Suprapubic skin (tissue), 4 donors: ENCODE measurements around the gene SCN1A. TPM values are rescaled to one million over a fixed set of nuclear protein-coding genes. Genes with fewer than 3 reads are reported as not detected.

Experiments
- DNase-seq, 2 donors: peaks; one replicate each; pipeline ENCODE4 v3.0.0-alpha.2; 2019; ENCODE audit warnings: low spot score in 2 of 2
- H3K27ac ChIP-seq: fragments of 200-600 bp; sonication (generic); one replicate; pipeline ENCODE4 v1.5.1; 2019
- H3K27me3 ChIP-seq: fragments of 200-600 bp; sonication (generic); one replicate; pipeline ENCODE4 v1.5.1; 2019
- H3K36me3 ChIP-seq: fragments of 200-600 bp; sonication (generic); one replicate; pipeline ENCODE4 v1.5.1; 2019
- H3K4me1 ChIP-seq: fragments of 200-600 bp; sonication (generic); one replicate; pipeline ENCODE4 v1.5.1; 2019
- H3K4me3 ChIP-seq: fragments of 200-600 bp; sonication (generic); one replicate; pipeline ENCODE4 v1.5.1; 2019; ENCODE audit warnings: mild to moderate bottlenecking
- H3K9me3 ChIP-seq: fragments of 200-600 bp; sonication (generic); one replicate; pipeline ENCODE4 v1.5.1; 2019
- EP300 ChIP-seq: sonication (generic); formaldehyde crosslinking; IDR thresholded peaks from one replicate; pipeline ENCODE4 v1.6.1; 2017; ENCODE audit warnings: antibody characterized with exemption
- POLR2A ChIP-seq, 2 donors: fragments of 450-650 bp; IDR thresholded peaks; one replicate each; pipeline ENCODE4 v1.6.1; 2017; ENCODE audit warnings: antibody characterized with exemption in 2 of 2, mild to moderate bottlenecking in 2 of 2, moderate library complexity in 2 of 2
- POLR2AphosphoS5 ChIP-seq, 3 donors: sonication (generic); formaldehyde crosslinking; IDR thresholded peaks; one replicate each; pipeline ENCODE4 v1.6.1; 2017; ENCODE audit warnings: antibody characterized with exemption in 3 of 3
- WGBS: methylation state at CpG from one replicate; pipeline ENCODE4 v1.1.5; 2018; 5-methylcytosine and 5-hydroxymethylcytosine counted together
- total RNA-seq, 4 donors: library from RNA; depleted of rRNA; stranded (reverse); fragments of >200 nt; gene quantifications; one replicate each; pipeline ENCODE4 v1.1.0, GENCODE V29; 2016
- TF ChIP-seq, protein P1 (sequence below), 2 donors: fragments of 200-600 bp in 1 of 2; fragments of 450-650 bp in 1 of 2; sonication (generic) in 1 of 2; IDR thresholded peaks; one replicate each; pipeline ENCODE4 v1.5.1; 2016 to 2019; ENCODE audit warnings: antibody characterized with exemption in 2 of 2, mild to moderate bottlenecking in 1 of 2, moderate library complexity in 1 of 2

The SCN1A gene
- total RNA-seq, 4 donors from 2014 or later, result not detected

DNA sequence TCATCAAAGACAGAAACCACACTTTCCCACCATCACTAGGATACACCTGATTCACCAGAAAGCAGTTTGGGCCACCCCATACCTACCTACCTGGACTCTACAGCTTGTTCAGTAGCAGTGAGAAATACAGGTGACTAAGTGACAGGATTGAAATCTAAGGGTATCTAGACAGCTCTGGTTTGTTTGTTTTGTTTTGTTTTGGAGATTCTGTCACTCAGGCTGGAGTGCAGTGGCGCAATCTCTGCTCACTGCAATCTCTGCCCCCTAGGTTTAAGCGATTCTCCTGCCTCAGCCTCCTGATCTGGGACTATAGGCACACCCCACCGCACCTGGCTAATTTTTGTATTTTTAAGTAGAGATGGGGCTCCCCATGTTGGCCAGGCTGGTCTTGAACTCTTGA lies 177.4 kb downstream of the SCN1A start:
- TF ChIP-seq, protein P1, sequence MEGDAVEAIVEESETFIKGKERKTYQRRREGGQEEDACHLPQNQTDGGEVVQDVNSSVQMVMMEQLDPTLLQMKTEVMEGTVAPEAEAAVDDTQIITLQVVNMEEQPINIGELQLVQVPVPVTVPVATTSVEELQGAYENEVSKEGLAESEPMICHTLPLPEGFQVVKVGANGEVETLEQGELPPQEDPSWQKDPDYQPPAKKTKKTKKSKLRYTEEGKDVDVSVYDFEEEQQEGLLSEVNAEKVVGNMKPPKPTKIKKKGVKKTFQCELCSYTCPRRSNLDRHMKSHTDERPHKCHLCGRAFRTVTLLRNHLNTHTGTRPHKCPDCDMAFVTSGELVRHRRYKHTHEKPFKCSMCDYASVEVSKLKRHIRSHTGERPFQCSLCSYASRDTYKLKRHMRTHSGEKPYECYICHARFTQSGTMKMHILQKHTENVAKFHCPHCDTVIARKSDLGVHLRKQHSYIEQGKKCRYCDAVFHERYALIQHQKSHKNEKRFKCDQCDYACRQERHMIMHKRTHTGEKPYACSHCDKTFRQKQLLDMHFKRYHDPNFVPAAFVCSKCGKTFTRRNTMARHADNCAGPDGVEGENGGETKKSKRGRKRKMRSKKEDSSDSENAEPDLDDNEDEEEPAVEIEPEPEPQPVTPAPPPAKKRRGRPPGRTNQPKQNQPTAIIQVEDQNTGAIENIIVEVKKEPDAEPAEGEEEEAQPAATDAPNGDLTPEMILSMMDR (IDR thresholded peaks at IDR 0.05), result no peak
- no peak for TF ChIP-seq POLR2A (IDR thresholded peaks at IDR 0.05)
- TF ChIP-seq POLR2AphosphoS5 (IDR thresholded peaks at IDR 0.05), result no peak
- TF ChIP-seq EP300, result no peak
- Histone ChIP-seq H3K27me3 (no peaks in the 10 kb centered on the region), H3K27ac (no peak overlapping the region), H3K4me3 (no peak overlapping the region), H3K4me1 (peaks cover 30% of the 10 kb centered on the region), H3K36me3 (peaks cover 2% of the 10 kb centered on the region), H3K9me3 (no peaks in the 10 kb centered on the region)
- no peak for DNase-seq
- WGBS, result 93% methylated on average over 3 of the region's 3 CpGs

DNA sequence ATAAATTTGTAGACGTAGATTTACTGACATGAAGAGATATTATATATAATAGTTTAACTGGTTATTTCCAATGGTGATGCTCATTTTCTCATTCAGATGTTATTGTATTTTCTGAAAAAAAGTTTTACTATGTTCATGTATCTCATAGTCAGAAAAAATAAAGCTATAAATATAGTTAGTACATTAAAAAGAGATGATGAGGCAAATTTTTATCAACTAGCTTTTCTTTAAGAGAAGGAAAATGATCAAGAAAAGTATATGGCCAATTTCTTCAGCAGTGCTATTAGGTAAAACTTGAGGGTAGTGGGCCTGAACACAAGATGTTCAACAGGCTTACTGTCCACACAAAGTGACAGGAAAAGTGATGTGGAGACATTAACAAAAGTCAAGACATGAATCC lies 186.0 kb downstream of the SCN1A start:
- Histone ChIP-seq H3K4me1 (no peaks in the 10 kb centered on the region), H3K9me3 (no peaks in the 10 kb centered on the region), H3K4me3 (no peak overlapping the region), H3K27ac (no peak overlapping the region), H3K36me3 (peaks cover 43% of the 10 kb centered on the region), H3K27me3 (no peaks in the 10 kb centered on the region)
- WGBS, result 97% methylated on average over 1 of the region's 1 CpG
- no peak for DNase-seq
- TF ChIP-seq, protein P1 (IDR thresholded peaks at IDR 0.05), result no peak
- TF ChIP-seq POLR2A (IDR thresholded peaks at IDR 0.05) (no peak), POLR2AphosphoS5 (IDR thresholded peaks at IDR 0.05) (no peak), EP300 (no peak)

DNA sequence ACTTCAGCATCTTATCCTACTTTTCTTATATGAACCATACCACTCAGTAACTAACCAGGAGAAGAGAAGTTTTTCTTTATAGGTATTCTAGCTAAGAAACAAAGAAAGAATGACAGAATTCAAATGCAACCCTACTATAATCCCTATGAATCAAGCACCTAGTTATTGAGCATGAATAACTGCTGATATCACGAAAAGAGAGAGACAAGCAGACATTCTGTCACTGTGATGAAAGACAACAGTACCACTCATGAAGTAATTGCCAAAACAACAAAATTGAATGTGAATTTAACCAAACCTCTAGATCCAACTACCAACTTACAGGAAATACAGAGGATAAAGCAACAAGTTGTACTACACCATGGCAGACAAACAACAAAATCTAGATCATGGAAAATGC lies 189.6 kb downstream of the SCN1A start:
- no peak for TF ChIP-seq EP300
- no peaks in the 10 kb centered on the region for H3K9me3 ChIP-seq
- no peak overlapping the region for H3K4me3 ChIP-seq
- 94% methylated on average over 1 of the region's 1 CpG for WGBS
- H3K36me3 ChIP-seq, result peaks cover 55% of the 10 kb centered on the region
- H3K27me3 ChIP-seq, result no peaks in the 10 kb centered on the region
- no peaks in the 10 kb centered on the region for H3K4me1 ChIP-seq
- DNase-seq, result no peak
- no peak overlapping the region for H3K27ac ChIP-seq

Other genes with a start within 250 kb of the SCN1A start
- 10 to 100 TPM; 12.1 to 73.2 (median 27.7) TPM for gene TTC21B, start 174.2 kb downstream of the SCN1A start, total RNA-seq
- 1 to 10 TPM; 1.1 to 8.8 (median 5.2) TPM for gene SCN9A, start 247.9 kb upstream of the SCN1A start, total RNA-seq